Gastroesophageal sphincter (tissue), 3 donors: ENCODE measurements around the gene RALGPS1.

Experiments
- POLR2A ChIP-seq, 2 donors: fragments of 450-650 bp; IDR thresholded peaks; one replicate each; pipeline ENCODE4 v1.6.1; 2017; ENCODE audit warnings: antibody characterized with exemption in 2 of 2, mild to moderate bottlenecking in 2 of 2, moderate library complexity in 1 of 2
- TF ChIP-seq, protein P1 (sequence below), 4 experiments: fragments of 200-600 bp in 2 of 4; fragments of 450-650 bp in 2 of 4; sonication (generic) in 1 of 4; IDR thresholded peaks; one replicate each; pipeline ENCODE4 v1.5.1; 2017 to 2019; ENCODE audit warnings: antibody characterized with exemption in 4 of 4, mild to moderate bottlenecking in 2 of 4, moderate library complexity in 2 of 4

DNA sequence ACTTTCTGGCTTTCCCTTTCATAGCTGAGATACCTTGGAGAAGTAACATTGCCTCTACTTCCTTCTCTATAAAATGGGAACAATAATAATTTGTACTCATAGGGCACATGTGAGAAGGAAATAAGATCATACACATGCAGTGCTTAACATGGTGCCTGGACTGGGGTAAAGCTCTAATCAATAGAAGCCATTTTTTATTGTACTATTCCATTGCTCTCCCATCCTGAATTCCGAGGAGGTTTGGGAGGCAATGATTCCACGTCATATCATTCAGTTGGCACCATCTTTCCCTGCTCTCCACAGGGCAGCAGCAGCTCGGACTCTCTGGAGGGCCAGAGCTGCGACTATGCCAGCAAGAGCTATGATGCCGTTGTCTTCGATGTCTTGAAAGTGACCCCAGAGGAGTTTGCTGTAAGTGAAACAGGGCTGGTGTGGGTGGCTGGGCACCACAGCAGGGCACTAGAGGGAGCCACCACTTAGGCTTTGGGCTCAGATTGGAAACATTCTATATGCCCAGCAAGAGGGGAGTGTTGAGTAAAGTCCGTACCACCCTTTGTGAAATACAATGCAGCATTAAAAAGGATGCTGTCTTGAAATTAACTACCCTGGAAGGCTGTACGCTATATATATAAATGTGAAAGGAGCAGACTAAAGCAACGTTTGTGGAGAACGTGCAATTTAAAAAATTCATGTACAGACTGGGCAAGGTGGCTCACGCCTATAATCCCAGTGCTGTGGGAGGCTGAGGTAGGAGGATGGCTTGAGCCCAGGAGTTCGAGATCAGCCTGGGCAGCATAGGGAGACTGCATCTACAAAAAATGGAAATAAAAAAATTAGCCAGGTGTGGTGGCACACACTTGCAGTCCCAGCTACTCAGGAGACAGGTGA lies 51.2 kb downstream of the RALGPS1 start:
- TF ChIP-seq, protein P1, sequence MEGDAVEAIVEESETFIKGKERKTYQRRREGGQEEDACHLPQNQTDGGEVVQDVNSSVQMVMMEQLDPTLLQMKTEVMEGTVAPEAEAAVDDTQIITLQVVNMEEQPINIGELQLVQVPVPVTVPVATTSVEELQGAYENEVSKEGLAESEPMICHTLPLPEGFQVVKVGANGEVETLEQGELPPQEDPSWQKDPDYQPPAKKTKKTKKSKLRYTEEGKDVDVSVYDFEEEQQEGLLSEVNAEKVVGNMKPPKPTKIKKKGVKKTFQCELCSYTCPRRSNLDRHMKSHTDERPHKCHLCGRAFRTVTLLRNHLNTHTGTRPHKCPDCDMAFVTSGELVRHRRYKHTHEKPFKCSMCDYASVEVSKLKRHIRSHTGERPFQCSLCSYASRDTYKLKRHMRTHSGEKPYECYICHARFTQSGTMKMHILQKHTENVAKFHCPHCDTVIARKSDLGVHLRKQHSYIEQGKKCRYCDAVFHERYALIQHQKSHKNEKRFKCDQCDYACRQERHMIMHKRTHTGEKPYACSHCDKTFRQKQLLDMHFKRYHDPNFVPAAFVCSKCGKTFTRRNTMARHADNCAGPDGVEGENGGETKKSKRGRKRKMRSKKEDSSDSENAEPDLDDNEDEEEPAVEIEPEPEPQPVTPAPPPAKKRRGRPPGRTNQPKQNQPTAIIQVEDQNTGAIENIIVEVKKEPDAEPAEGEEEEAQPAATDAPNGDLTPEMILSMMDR (IDR thresholded peaks at IDR 0.05), result peak; percentile 50 to 79 (median 60)
- TF ChIP-seq POLR2A (IDR thresholded peaks at IDR 0.05), result no peak
